Measurements from ENCODE around the gene IQSEC2.

- TF ChIP-seq POLR2A (IDR thresholded peaks at IDR 0.05) (no peak), CTCF (IDR thresholded peaks at IDR 0.05) (no peak), POLR2AphosphoS5 (IDR thresholded peaks at IDR 0.05) (no peak)
These were observed 24.2 kb downstream of the IQSEC2 start for GRCh38 chrX:53257166-53257565.
